ENCODE data around the gene TSPAN11.

DNA sequence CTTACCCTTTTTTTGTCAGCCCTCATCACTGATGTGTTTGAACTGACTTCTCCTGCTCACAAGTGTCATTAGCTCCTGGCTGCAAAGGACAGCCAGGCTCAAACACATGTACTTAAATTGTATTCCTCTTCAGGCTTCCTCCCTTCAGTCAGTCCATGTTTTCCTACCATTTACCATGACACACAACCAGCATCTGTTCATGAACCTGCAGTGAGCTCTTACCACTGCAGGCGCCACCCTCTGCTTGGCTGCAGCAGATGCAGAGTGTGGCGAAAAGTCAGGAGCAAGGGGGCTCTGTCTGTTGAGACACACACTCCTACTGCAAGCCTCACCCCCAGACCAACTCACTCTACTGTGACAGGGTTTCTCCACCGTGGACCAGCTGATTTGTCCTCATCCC is 70.2 kb downstream of the TSPAN11 start:
- TF ChIP-seq, protein P1, sequence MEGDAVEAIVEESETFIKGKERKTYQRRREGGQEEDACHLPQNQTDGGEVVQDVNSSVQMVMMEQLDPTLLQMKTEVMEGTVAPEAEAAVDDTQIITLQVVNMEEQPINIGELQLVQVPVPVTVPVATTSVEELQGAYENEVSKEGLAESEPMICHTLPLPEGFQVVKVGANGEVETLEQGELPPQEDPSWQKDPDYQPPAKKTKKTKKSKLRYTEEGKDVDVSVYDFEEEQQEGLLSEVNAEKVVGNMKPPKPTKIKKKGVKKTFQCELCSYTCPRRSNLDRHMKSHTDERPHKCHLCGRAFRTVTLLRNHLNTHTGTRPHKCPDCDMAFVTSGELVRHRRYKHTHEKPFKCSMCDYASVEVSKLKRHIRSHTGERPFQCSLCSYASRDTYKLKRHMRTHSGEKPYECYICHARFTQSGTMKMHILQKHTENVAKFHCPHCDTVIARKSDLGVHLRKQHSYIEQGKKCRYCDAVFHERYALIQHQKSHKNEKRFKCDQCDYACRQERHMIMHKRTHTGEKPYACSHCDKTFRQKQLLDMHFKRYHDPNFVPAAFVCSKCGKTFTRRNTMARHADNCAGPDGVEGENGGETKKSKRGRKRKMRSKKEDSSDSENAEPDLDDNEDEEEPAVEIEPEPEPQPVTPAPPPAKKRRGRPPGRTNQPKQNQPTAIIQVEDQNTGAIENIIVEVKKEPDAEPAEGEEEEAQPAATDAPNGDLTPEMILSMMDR (IDR thresholded peaks at IDR 0.05) = no peak
- TF ChIP-seq, protein P2, sequence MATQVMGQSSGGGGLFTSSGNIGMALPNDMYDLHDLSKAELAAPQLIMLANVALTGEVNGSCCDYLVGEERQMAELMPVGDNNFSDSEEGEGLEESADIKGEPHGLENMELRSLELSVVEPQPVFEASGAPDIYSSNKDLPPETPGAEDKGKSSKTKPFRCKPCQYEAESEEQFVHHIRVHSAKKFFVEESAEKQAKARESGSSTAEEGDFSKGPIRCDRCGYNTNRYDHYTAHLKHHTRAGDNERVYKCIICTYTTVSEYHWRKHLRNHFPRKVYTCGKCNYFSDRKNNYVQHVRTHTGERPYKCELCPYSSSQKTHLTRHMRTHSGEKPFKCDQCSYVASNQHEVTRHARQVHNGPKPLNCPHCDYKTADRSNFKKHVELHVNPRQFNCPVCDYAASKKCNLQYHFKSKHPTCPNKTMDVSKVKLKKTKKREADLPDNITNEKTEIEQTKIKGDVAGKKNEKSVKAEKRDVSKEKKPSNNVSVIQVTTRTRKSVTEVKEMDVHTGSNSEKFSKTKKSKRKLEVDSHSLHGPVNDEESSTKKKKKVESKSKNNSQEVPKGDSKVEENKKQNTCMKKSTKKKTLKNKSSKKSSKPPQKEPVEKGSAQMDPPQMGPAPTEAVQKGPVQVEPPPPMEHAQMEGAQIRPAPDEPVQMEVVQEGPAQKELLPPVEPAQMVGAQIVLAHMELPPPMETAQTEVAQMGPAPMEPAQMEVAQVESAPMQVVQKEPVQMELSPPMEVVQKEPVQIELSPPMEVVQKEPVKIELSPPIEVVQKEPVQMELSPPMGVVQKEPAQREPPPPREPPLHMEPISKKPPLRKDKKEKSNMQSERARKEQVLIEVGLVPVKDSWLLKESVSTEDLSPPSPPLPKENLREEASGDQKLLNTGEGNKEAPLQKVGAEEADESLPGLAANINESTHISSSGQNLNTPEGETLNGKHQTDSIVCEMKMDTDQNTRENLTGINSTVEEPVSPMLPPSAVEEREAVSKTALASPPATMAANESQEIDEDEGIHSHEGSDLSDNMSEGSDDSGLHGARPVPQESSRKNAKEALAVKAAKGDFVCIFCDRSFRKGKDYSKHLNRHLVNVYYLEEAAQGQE (IDR thresholded peaks at IDR 0.05; ENCODE audit: insufficient read depth in 1 of 2, low read depth in 2 of 2, low read length in 1 of 2) = no peak
